Stomach smooth muscle (tissue), 2 donors: ENCODE results near the gene CDC6.

Experiments used
- H3K27ac ChIP-seq: one replicate; pipeline ENCODE4 v1.7.0; 2013; ENCODE audit warnings: mild to moderate bottlenecking, low read length, inconsistent platforms
- H3K27me3 ChIP-seq, 2 donors: one replicate each; pipeline ENCODE4 v1.7.0; 2013; ENCODE audit warnings: low read length in 2 of 2; ENCODE audit not compliant: insufficient read depth in 2 of 2, control insufficient read depth in 1 of 2
- H3K36me3 ChIP-seq, 2 donors: one replicate each; pipeline ENCODE4 v1.7.0; 2013; ENCODE audit warnings: low read length in 2 of 2; ENCODE audit not compliant: control insufficient read depth in 2 of 2, insufficient read depth in 2 of 2
- H3K4me1 ChIP-seq: one replicate; pipeline ENCODE4 v1.7.0; 2013; ENCODE audit warnings: low read length; ENCODE audit not compliant: control insufficient read depth, insufficient read depth
- H3K4me3 ChIP-seq, 2 donors: one replicate each; pipeline ENCODE4 v1.7.0; 2013; ENCODE audit warnings: low read length in 2 of 2
- H3K9ac ChIP-seq, 2 donors: one replicate each; pipeline ENCODE4 v1.7.0; 2013; ENCODE audit warnings: low read length in 2 of 2, mild to moderate bottlenecking in 1 of 2
- H3K9me3 ChIP-seq, 2 donors: one replicate each; pipeline ENCODE4 v1.7.0; 2013; ENCODE audit warnings: low read length in 2 of 2; ENCODE audit not compliant: control insufficient read depth in 2 of 2
- donor health status: healthy.
- donor health status: Pancreatic carcinoma.

Gene CDC6

GRCh38 chr17:40333781-40334448 is 46.2 kb downstream of the CDC6 start:
- Histone ChIP-seq H3K27me3 (no peaks in the 10 kb centered on the region), H3K4me3 (no peak overlapping the region), H3K9me3 (no peaks in the 10 kb centered on the region), H3K36me3 (peaks cover 0 to 5% of the 10 kb centered on the region in 2 donors), H3K27ac (peak overlapping the region; percentile 49), H3K9ac (peak overlapping the region in 1 of 2 donors; percentile 21), H3K4me1 (peaks cover 69% of the 10 kb centered on the region)

GRCh38 chr17:40335620-40336019 is 47.9 kb downstream of the CDC6 start:
- Histone ChIP-seq H3K4me1 (peaks cover 73% of the 10 kb centered on the region), H3K4me3 (no peak overlapping the region), H3K36me3 (peaks cover 0 to 5% of the 10 kb centered on the region in 2 donors), H3K9me3 (no peaks in the 10 kb centered on the region), H3K27me3 (no peaks in the 10 kb centered on the region), H3K9ac (no peak overlapping the region), H3K27ac (no peak overlapping the region)

GRCh38 chr17:40337351-40337750 is 49.7 kb downstream of the CDC6 start:
- H3K4me3 ChIP-seq, result no peak overlapping the region
- H3K9me3 ChIP-seq, result no peaks in the 10 kb centered on the region
- no peaks in the 10 kb centered on the region for H3K27me3 ChIP-seq
- H3K36me3 ChIP-seq, result no peaks in the 10 kb centered on the region
- no peak overlapping the region for H3K9ac ChIP-seq
- H3K4me1 ChIP-seq, result peaks cover 64% of the 10 kb centered on the region
- H3K27ac ChIP-seq, result no peak overlapping the region

- Histone ChIP-seq H3K4me1 (peaks cover 62% of the 10 kb centered on the region), H3K9me3 (no peaks in the 10 kb centered on the region), H3K4me3 (no peak overlapping the region), H3K9ac (no peak overlapping the region), H3K27me3 (no peaks in the 10 kb centered on the region), H3K36me3 (no peaks in the 10 kb centered on the region), H3K27ac (peak overlapping the region; percentile 11)
Observed at GRCh38 chr17:40338058-40338457, 50.4 kb downstream of the CDC6 start.

GRCh38 chr17:40338941-40339649 is 51.4 kb downstream of the CDC6 start:
- Histone ChIP-seq H3K27ac (no peak overlapping the region), H3K27me3 (no peaks in the 10 kb centered on the region), H3K36me3 (no peaks in the 10 kb centered on the region), H3K4me3 (no peak overlapping the region), H3K9ac (no peak overlapping the region), H3K4me1 (peaks cover 62% of the 10 kb centered on the region), H3K9me3 (no peaks in the 10 kb centered on the region)

GRCh38 chr17:40340327-40340726 is 52.6 kb downstream of the CDC6 start:
- no peaks in the 10 kb centered on the region for H3K9me3 ChIP-seq
- no peak overlapping the region for H3K4me3 ChIP-seq
- peaks cover 63% of the 10 kb centered on the region for H3K4me1 ChIP-seq
- H3K9ac ChIP-seq, result no peak overlapping the region
- no peaks in the 10 kb centered on the region for H3K27me3 ChIP-seq
- H3K36me3 ChIP-seq, result no peaks in the 10 kb centered on the region
- H3K27ac ChIP-seq, result no peak overlapping the region

- no peaks in the 10 kb centered on the region for H3K27me3 ChIP-seq
- peaks cover 64% of the 10 kb centered on the region for H3K4me1 ChIP-seq
- peak overlapping the region; percentile 85 to 86 for H3K4me3 ChIP-seq
- H3K36me3 ChIP-seq, result no peaks in the 10 kb centered on the region
- H3K9ac ChIP-seq, result peak overlapping the region; percentile 82 to 84
- no peaks in the 10 kb centered on the region for H3K9me3 ChIP-seq
- H3K27ac ChIP-seq, result peak overlapping the region; percentile 92
Observed at GRCh38 chr17:40340880-40341807, 53.5 kb downstream of the CDC6 start.

GRCh38 chr17:40341808-40342503 is 54.3 kb downstream of the CDC6 start:
- H3K9me3 ChIP-seq, result no peaks in the 10 kb centered on the region
- peak overlapping the region; percentile 92 for H3K27ac ChIP-seq
- peak overlapping the region; percentile 82 to 84 for H3K9ac ChIP-seq
- no peaks in the 10 kb centered on the region for H3K27me3 ChIP-seq
- H3K36me3 ChIP-seq, result no peaks in the 10 kb centered on the region
- H3K4me3 ChIP-seq, result peak overlapping the region; percentile 85 to 86
- peaks cover 72% of the 10 kb centered on the region for H3K4me1 ChIP-seq

GRCh38 chr17:40342504-40343218 is 55.0 kb downstream of the CDC6 start:
- no peaks in the 10 kb centered on the region for H3K27me3 ChIP-seq
- no peaks in the 10 kb centered on the region for H3K36me3 ChIP-seq
- H3K4me1 ChIP-seq, result peaks cover 73% of the 10 kb centered on the region

More at GRCh38 chr17:40342504-40343218, 55.0 kb downstream of the CDC6 start:
- Histone ChIP-seq H3K4me3 (peak overlapping the region; percentile 85 to 86), H3K9ac (peak overlapping the region; percentile 82 to 83), H3K9me3 (no peaks in the 10 kb centered on the region), H3K27ac (peak overlapping the region; percentile 92)
